ENCODE results near the gene TVP23C.
"Not testable (repeated sequence)": the region's sequence is repeated elsewhere in the genome, so short reads cannot be mapped to it uniquely, and the experiment has no call there.

TVP23C gene

DNA sequence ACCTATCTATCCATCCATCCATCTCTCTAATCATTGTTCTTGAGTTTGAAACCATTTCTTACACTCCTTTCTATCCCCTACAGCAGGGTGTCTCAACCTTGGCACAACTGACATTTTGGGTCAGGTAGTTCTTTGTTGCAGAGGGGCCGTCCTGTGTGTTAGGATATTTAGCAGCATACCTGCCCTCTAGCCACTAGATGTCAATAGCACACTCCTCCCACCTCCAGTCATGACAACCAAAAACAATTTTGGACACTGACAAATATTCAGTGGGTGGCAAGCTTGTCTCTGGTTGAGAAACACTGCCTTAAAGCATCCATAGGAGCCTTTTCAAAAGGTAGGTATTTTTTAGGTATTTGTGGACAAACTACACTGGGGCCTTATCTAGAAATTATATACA lies 10.4 kb downstream of the TVP23C start:
- not testable (repeated sequence) for H3K4me1 Mint-ChIP-seq (ENCODE audit: low read depth); H3K27me3 Mint-ChIP-seq; H3K4me3 Mint-ChIP-seq; H3K27ac Mint-ChIP-seq; H3K9me3 Mint-ChIP-seq; H3K36me3 Mint-ChIP-seq (ENCODE audit: low read depth)

DNA sequence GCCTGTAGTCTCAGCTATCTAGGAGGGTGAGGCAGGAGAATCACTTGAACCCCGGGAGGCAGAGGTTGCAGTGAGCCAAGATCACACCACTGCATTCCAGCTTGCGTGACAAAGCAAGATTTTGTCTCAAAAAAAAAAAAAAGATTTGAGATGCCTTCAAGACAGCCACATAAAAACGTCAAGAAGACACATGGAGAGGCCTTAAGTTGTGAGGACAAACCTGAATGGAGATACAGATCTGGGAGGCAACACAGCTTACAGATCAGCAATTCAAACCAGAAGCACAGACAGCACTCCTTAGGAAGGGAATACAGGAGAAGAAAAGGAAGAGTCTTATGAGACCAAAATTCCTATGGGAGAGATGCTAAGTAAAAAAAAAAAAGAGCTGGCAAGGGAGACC lies 13.7 kb downstream of the TVP23C start:
- not testable (repeated sequence) for H3K4me3 Mint-ChIP-seq; H3K9me3 Mint-ChIP-seq; H3K27ac Mint-ChIP-seq; H3K4me1 Mint-ChIP-seq (ENCODE audit: low read depth); H3K27me3 Mint-ChIP-seq
- peaks cover 15% of the 10 kb centered on the region for H3K36me3 Mint-ChIP-seq (ENCODE audit: low read depth)

DNA sequence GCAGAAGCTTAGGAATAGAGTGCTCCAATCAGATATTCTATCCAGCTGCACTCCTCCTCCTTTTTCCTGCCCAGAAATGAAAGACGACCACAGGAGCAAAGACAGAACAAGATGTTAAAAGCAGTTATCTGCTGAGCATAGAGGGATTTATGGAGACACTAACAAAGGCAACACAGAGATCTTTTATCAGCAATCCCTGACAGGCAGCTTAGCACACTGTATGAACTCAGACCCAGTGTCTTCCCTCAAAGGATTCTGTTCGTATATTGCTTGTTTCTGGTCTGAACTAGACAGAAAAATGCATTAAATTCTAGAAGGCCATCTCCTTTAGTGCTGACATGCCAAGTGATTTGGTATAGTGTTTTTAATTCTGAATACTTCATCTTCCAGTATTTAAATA lies 16.7 kb downstream of the TVP23C start:
- H3K4me1 Mint-ChIP-seq (ENCODE audit: low read depth); H3K4me3 Mint-ChIP-seq; H3K27me3 Mint-ChIP-seq; H3K27ac Mint-ChIP-seq; H3K9me3 Mint-ChIP-seq: not testable (repeated sequence)
- peaks cover 27% of the 10 kb centered on the region for H3K36me3 Mint-ChIP-seq (ENCODE audit: low read depth)

DNA sequence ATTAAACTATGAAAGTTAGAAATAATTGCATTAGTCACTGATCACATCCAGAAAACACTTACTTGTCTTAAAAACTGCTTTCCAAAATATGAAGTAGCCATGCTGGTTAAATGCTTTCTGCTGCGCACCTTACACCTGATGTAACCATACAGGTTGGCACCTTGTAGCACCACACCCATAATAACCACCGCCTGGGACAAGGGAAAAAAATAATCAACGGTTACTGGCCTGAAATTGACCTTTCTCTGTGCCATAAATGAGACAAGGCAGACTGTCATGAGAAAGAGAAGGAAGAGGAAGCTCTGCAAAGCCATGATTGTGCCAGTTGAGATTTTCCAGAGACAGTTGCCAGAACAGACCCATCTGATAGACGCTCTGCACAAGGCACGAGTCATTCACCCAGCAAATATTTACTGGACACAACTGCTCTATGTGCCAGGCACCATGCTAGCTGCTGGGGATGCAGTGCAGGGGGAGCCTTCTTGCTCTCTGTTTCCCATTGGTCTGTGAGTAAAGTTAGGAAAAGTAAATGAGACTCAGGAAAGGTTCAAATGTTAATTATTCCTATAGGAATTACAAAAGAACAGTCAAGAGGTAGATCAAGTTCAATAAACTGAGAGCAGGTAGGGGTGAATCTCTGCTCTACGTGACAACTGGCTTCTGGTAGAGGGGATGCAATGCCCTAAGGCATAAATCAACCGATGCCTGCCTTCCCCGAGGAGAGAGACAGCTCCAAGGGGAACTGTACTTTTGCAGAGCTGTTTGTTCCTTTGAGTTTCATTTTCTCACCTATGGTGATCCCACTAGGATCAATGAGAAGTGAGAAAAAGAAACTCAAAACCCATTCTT lies 22.7 kb downstream of the TVP23C start:
- not testable (repeated sequence) for H3K27me3 Mint-ChIP-seq; H3K4me1 Mint-ChIP-seq (ENCODE audit: low read depth); H3K27ac Mint-ChIP-seq; H3K4me3 Mint-ChIP-seq; H3K9me3 Mint-ChIP-seq
- peaks cover 22% of the 10 kb centered on the region for H3K36me3 Mint-ChIP-seq (ENCODE audit: low read depth)

DNA sequence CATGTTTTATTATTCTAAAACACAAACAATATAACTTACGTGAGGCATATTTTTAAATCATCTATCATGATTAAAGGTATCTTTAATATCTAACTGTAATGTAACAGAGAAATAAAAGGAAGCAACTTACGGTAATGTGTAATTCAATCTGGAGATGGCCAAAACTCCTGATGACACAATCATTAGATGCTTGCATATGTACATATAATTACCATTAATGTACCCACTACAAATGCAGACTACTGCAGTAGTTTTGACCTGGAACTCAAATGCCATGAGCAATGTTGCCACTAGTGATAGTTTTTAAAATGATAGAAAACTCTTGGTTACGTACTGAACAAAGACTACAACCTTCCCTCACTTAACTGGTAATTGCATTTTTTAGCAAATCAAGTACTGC lies 30.2 kb downstream of the TVP23C start:
- H3K4me1 Mint-ChIP-seq (ENCODE audit: low read depth); H3K4me3 Mint-ChIP-seq; H3K27me3 Mint-ChIP-seq; H3K9me3 Mint-ChIP-seq; H3K27ac Mint-ChIP-seq: not testable (repeated sequence)
- peaks cover 12% of the 10 kb centered on the region for H3K36me3 Mint-ChIP-seq (ENCODE audit: low read depth)

DNA sequence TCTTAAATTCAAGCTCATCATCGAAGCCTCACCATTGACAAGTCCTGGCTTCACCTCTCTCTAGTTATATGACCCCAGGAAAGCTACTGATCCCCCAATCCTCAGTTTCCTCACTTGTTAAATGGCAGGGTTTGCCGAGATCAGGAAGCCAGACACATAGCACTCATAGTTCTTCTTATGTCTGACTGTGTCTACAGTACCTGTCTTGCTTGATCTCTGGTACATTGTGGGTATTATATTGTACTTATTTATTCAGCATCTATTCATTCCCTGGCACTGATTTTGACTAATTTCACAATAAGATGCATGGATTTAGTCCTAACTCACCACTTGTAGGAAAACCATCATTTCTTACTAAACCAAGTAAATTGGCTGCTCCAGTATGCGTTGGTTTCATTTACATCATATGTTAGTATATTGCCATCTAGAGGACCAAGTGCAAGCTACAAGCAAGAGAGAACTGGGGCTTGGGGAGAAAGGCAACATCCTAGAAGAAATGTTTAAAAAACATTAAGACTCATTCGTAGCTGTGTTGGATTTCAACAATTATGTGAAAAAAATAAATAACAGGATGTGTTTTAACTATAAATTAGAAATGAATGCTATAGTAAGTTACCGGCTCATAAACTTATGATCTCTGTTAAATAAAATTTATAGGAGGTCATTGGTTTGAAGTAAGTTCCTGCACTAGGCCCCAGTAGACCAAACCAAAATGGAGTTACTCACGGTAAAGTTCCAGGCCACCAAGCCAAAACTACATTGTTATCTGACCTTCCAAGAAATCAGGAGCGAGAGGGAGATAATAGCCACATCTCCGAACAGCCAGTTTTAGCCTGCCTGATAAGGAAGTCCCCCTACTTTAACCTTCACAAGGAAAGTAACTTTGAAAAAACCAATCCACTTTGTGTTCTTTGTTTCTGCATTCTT lies 36.7 kb downstream of the TVP23C start:
- not testable (repeated sequence) for H3K4me3 Mint-ChIP-seq; H3K27me3 Mint-ChIP-seq; H3K27ac Mint-ChIP-seq; H3K9me3 Mint-ChIP-seq; H3K4me1 Mint-ChIP-seq (ENCODE audit: low read depth); H3K36me3 Mint-ChIP-seq (ENCODE audit: low read depth)

DNA sequence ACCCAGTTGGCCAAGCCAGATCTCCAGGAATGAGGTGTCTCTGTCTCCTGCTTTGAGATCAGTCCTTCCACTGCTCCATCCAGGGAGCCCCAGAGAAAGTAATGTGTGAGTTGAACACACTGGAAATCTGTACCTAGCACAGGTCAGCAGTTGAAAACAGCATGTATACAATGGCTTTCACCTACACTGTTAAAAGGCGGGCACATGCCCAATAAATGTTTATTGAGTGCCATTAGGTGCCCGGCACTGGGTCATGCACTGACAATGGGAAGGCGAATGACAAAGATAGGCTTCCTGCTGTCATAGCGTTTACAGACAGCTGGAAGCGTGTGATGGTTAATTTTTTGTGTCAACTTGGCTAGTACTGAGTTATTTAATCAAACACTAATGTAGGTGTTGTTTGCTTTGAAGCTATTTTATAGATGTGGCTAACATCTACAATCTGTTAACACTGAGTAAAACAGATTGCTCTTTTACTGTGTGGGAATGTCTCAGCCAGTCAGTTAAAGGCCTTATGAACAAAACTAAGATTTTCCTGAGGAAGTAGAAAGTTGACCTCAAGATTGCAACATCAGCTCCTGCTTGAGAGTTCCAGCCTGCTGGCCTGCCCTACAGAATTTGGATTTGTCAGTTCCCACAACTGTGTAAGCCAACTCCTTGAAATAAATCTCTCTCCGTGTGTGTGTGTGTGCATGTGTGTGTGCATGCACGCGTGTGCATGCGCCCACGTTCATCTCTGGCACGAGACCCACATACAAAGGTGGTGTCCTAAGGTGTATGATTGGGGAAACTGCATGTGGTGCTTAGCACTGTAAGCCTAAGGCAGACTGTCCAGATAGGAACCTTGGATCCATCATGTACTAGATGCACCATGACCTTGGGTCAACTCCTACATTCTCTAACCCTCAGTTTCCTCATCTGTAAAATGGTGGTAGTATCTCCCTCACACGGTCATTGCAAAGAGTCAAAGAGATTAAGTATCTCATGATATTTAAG lies 38.0 kb downstream of the TVP23C start:
- not testable (repeated sequence) for H3K4me1 Mint-ChIP-seq (ENCODE audit: low read depth); H3K9me3 Mint-ChIP-seq; H3K4me3 Mint-ChIP-seq; H3K27me3 Mint-ChIP-seq; H3K27ac Mint-ChIP-seq; H3K36me3 Mint-ChIP-seq (ENCODE audit: low read depth)

DNA sequence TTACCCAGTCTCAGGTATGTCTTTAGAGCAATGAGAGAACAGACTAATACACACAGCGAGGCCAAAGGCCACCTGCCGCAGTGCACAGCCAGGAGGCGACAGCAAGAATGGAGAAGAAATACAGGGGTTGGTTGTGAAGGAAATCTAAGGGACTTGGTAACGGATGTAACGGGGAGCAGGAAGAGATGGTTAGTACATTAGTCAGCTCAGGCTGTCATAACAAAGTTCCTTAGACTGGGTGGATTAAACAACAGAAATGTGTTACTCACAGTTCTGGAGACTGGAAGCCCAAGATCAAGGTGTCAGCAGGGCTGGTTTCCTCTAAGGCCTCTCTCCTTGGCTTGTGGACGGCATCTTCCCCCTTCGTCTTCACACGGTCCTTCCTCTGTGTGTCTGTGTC lies 47.1 kb downstream of the TVP23C start:
- peaks cover 24% of the 10 kb centered on the region for H3K36me3 Mint-ChIP-seq (ENCODE audit: low read depth)
- no peaks in the 10 kb centered on the region for H3K4me1 Mint-ChIP-seq (ENCODE audit: low read depth)
- no peak overlapping the region for H3K27ac Mint-ChIP-seq
- no peak overlapping the region for H3K4me3 Mint-ChIP-seq
- no peaks in the 10 kb centered on the region for H3K9me3 Mint-ChIP-seq
- no peaks in the 10 kb centered on the region for H3K27me3 Mint-ChIP-seq

DNA sequence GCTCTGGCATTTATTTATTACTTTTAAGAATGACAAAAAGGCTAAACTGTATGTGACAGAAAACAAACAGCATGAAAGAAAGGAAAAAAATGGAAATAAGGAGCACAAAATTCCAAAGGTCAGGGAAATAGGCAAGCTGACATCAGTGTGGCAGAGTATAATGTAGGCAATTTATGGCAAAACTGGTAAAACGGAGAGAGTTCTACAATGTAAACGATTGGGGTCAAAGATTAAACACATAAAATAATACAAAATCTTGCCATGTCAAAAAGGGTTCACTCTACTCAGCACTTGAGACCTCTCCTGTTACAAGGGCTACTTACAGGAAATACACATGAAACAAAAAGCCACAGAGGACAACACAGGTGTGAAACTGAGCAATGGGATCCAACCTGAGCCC lies 48.8 kb downstream of the TVP23C start:
- Mint-ChIP-seq H3K36me3 (ENCODE audit: low read depth) (peaks cover 24% of the 10 kb centered on the region), H3K4me1 (ENCODE audit: low read depth) (no peaks in the 10 kb centered on the region), H3K4me3 (no peak overlapping the region), H3K27ac (no peak overlapping the region), H3K9me3 (no peaks in the 10 kb centered on the region), H3K27me3 (no peaks in the 10 kb centered on the region)

DNA sequence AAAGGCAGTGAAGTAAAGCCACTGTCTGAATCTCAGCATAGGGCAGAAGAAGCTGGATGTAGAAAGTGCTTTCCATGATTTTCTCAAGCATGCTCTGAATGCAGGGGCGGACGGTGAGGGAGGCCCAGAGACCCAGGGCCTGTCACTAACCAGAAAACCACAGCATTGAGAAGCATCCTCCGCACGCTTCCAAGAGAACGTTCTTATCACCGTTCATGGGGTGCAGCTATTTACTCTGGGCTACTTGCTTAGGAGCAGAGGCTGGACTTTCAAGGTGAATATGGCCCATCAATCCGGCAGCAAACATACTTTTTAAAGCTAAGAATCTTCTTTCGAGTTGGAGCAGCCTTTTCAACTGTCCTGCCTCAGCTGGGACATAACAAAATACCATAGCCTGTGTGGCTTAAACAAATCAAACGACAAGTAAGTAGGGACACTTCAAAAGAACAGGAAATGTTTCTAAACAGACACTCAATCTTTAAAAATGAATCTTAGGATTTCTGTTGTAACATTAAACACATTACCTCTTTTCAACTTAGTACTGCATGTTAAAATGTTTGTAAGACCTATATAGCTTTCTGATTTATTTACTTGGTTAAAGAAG lies 49.3 kb downstream of the TVP23C start:
- H3K27me3 Mint-ChIP-seq: no peaks in the 10 kb centered on the region
- no peak overlapping the region for H3K4me3 Mint-ChIP-seq
- H3K36me3 Mint-ChIP-seq (ENCODE audit: low read depth): peaks cover 24% of the 10 kb centered on the region
- H3K4me1 Mint-ChIP-seq (ENCODE audit: low read depth): no peaks in the 10 kb centered on the region
- no peak overlapping the region for H3K27ac Mint-ChIP-seq
- no peaks in the 10 kb centered on the region for H3K9me3 Mint-ChIP-seq

DNA sequence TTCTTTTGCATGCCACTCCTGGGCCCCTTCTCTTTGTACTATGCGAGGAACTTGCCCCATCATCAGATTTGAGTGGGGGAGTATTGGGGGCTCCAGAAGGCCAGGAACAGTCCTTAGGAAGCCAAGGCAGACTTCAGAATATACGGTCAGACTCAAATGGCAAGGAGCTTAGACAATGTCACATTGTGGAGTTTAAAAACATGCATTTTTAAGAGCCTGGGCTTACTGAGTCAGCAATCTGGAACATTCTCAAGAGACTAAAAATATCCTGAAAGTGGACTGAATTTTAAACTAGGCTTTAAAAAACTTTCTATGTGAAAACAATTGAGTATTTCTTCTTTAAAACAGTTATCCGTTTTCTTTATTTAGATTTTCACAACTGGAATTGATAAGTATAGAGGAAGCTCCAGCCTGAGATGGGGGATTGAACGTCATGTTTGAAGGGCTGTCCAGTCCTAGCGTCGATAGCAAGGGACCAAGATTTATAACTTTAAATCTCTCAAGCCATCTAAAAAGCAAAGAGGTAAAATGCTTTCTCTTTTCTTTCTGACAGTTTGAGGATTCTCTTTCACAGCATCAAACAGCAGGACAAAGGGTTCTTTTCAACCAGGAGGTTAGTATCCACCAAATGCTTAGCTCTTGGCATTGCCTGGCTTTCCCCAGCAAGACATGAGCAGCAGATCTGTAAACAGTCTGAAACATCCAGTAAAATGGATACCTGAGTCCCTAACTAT lies 50.1 kb downstream of the TVP23C start:
- Mint-ChIP-seq H3K4me3 (no peak overlapping the region), H3K9me3 (no peaks in the 10 kb centered on the region), H3K27ac (no peak overlapping the region), H3K36me3 (ENCODE audit: low read depth) (peaks cover 24% of the 10 kb centered on the region), H3K27me3 (no peaks in the 10 kb centered on the region), H3K4me1 (ENCODE audit: low read depth) (no peaks in the 10 kb centered on the region)

DNA sequence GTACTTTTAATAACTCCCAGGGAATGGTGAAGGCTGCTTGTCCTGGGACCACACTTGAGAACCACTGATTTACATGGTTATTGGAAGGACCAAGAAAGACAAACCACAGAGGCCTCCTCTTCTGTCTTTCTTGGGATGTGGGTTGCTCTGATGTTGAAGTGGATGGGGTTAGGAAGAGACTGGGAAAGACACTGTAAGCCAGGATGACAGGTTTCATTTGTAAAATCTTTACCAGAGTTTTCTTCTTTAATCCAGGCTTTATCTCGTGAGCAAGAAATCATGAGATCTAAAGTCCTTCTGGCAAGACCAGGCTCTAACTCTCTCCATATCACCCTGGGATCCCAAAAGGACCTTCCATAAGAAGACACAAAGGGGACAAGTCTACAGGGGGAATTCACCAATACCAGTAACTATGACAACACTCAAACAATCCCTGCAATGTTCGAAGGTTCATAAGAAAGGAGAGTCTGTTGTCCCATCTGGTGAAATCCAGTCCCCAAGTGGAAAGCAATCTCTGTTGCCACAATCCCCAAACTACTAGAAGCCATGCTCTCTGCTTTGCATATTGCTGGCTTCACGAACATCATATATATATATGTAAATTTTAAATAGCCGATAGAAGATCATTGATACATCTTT lies 51.1 kb downstream of the TVP23C start:
- H3K36me3 Mint-ChIP-seq (ENCODE audit: low read depth): peaks cover 26% of the 10 kb centered on the region
- no peaks in the 10 kb centered on the region for H3K4me1 Mint-ChIP-seq (ENCODE audit: low read depth)
- no peak overlapping the region for H3K27ac Mint-ChIP-seq
- H3K9me3 Mint-ChIP-seq: no peaks in the 10 kb centered on the region
- no peak overlapping the region for H3K4me3 Mint-ChIP-seq
- no peaks in the 10 kb centered on the region for H3K27me3 Mint-ChIP-seq

DNA sequence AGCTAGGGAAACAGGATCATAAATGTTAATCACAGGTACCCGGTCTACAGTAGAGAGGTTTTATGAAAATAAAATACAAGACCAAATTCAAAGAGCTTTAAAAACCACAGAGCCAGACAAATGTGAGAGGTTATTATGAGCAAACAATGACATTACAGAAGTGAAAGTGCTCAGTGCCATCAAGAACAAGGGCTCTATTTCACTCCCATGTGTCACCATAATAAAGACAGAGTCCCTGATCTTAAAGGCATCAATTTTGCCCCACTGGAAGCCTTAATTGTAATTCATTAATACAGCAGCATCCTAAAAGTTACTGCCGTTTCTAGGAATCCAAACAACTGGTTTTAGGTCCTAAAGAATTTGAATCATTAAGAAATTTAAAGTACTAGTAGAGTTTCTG lies 52.1 kb downstream of the TVP23C start:
- Mint-ChIP-seq H3K4me1 (ENCODE audit: low read depth) (no peaks in the 10 kb centered on the region), H3K36me3 (ENCODE audit: low read depth) (peaks cover 30% of the 10 kb centered on the region), H3K9me3 (no peaks in the 10 kb centered on the region)

More for the DNA sequence above, 52.1 kb downstream of the TVP23C start:
- no peak overlapping the region for H3K4me3 Mint-ChIP-seq
- no peak overlapping the region for H3K27ac Mint-ChIP-seq
- H3K27me3 Mint-ChIP-seq: no peaks in the 10 kb centered on the region

Measured in stimulated activated naive CD8-positive, alpha-beta T cell treated with anti-CD3 and anti-CD28 coated beads, Interleukin-15, Interleukin-2, amounts not matched to agents 100 ng/mL and 50 ng/mL, for 24 hours (primary cell).